ENCODE measurements around the gene PZP. TPM values are rescaled to one million over a fixed set of nuclear protein-coding genes. Genes with fewer than 3 reads are reported as not detected.

PZP gene
- total and polyA plus RNA-seq, 8 donors, result 0.03 to 0.38 (median 0.05) TPM; not detected in 5

- DNase-seq (no peak), ATAC-seq (no peak), FAIRE-seq (no peak)
- H3K4me1 ChIP-seq, result no peaks in the 10 kb centered on the region
- no peaks in the 10 kb centered on the region for H3K27me3 ChIP-seq
- no peak overlapping the region for H3K4me3 ChIP-seq
- WGBS, 2 donors, result 88 to 91% methylated on average over 2 of the region's 2 CpGs
- H3K9me3 ChIP-seq, result no peaks in the 10 kb centered on the region
- H3K27ac ChIP-seq, result no peak overlapping the region
- intact Hi-C loops (cut with DNase I), result no loop called here
- no peaks in the 10 kb centered on the region for H3K36me3 ChIP-seq
- TF ChIP-seq CTCF (IDR thresholded peaks at IDR 0.05), result no peak
These were observed 108.5 kb downstream of the PZP start for GRCh38 chr12:9099552-9100190.

Small RNAs within 50 kb of the gene (microRNA-seq; reads per million reads assigned to microRNA genes)
- gene MIR1244-3, result 0 reads per million in 2 donors

Other genes with a start within 250 kb of the PZP start
- gene KLRG1, start 218.8 kb downstream of the PZP start, total RNA-seq, result 1 to 10 TPM in 3 of 6 donors, under 1 TPM in 3; 0.38 to 1.4 (median 1.1) TPM
- gene KLRG1, start 218.8 kb downstream of the PZP start, polyA plus RNA-seq, result 1 to 10 TPM in 1 of 2 donors, under 1 TPM in 1; 0.38 to 1.1 TPM
- gene A2M, start 92.5 kb downstream of the PZP start, total RNA-seq, result 100 to 1,000 TPM in 2 of 6 donors, 10 to 100 TPM in 4; 57.3 to 275 (median 70.6) TPM
- gene A2M, start 92.5 kb downstream of the PZP start, polyA plus RNA-seq, result 10 to 100 TPM; 22.8 to 30.6 TPM

All from pancreas (tissue), 10 donors.